Fibroblast of mammary gland (primary cell): ENCODE measurements around the gene PPT1.

Experiments
- DNase-seq: peaks from one replicate; pipeline ENCODE4 v3.0.0-alpha.2; 2010; ENCODE audit warnings: low read depth
- H3K4me3 ChIP-seq: 2 replicates; pipeline ENCODE4 v1.5.1; 2011; ENCODE audit warnings: low read depth, mild to moderate bottlenecking, low read length, moderate library complexity; ENCODE audit not compliant: control insufficient read depth
- CTCF ChIP-seq: conservative IDR thresholded peaks from 2 replicates; pipeline ENCODE4 v1.5.1; 2011; ENCODE audit warnings: low read depth, low read length, inconsistent platforms; ENCODE audit not compliant: control insufficient read depth, insufficient read depth

PPT1 gene

DNA sequence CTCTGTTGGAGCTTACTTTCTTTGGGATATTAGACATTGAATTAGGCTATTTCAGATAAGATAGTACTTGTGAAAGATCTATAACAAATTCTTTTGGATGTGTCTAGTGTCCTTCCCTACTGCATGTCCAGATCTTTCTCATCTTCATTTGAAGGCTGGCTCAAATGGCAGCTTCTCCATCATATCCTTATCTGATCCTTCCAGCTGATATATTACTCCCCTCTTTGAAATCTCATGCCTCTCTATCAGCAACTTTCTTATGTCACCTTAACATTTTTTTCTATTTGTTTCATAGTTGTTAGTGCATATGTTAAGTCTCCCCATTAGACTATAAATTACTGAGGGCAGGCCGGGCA lies 39.0 kb downstream of the PPT1 start:
- no peak for TF ChIP-seq CTCF
- no peak for DNase-seq
- H3K4me3 ChIP-seq: no peak overlapping the region

- TF ChIP-seq CTCF: no peak
- DNase-seq: no peak
- no peak overlapping the region for H3K4me3 ChIP-seq
Observed at GRCh38 chr1:40057310-40058030, 39.6 kb downstream of the PPT1 start.

DNA sequence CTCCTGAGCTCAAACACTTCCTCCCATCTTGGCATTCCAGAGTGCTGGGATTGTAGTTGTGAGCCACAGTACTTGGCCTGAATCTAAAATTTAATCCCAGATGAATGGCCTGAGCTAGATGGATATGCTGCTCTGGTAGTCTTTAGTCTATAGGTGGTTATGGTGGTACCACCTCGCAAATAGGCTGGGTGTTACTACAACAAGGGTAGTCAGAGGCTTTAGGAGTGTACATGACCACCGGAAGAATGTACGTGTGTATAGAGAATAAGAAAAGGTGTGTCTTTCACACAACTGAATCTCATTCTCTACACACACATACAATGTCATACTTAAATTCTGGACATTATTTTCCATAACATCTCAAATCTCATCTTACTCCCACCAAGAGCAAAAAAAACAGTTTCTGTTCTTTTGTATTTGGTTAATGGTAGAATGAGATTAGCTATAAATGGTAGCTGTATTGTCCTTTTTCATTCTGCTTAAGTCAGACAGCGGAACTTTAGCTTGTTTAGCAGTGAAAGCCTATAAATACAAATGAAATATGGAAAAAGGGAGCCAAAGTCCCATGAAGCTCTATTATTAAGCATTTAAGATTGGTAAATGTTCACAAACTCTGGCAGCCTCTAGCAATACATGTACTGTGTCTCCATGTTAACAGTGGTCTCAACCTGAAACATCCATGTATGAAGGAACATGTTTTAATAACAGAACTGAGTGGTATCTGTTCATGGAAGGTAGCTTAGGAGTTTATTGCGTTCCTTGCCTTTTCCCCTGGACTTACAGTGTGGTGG lies 40.3 kb downstream of the PPT1 start:
- no peak overlapping the region for H3K4me3 ChIP-seq
- no peak for TF ChIP-seq CTCF
- DNase-seq: no peak

GRCh38 chr1:40053138-40053887 lies 43.7 kb downstream of the PPT1 start:
- DNase-seq: no peak
- TF ChIP-seq CTCF: no peak
- no peak overlapping the region for H3K4me3 ChIP-seq

DNA sequence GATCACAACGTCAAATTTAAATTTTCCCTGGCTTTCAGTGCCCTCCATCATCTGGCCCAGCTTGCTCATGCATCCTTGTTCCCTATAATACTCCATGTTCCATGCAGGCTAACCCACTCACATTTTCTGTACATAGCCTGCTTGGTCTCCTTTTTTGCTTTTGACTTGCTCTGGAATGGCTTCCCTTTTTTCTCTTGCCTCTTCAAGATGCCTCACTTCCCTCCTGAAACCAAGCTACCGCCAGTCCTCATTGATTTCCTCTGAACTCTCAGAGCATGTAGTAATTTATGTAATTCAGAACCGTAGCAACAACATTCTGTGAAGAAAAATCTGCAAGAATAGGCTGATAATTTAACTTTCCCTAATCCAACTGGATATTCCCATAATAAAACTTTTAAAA lies 46.2 kb downstream of the PPT1 start:
- no peak for TF ChIP-seq CTCF
- no peak overlapping the region for H3K4me3 ChIP-seq

DNA sequence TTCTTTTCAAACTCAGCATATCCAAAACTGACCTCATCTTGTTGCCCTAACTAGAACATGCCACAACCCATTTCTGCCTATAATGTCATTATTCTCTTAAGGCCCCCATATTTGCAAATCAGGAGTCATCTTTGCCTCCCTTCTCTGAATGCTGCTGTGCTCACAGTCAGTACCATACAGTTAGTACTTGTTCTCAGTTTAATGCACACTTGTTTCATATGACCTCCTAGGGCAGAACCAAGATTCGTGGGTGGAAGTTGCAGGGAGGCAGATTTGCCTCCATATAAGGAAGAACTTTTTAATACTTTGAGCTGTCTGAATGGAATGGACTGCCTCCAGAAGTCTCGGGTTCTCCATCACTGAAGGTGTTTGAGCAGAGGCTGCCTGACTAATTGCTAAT lies 47.3 kb downstream of the PPT1 start:
- no peak for TF ChIP-seq CTCF
- no peak for DNase-seq
- no peak overlapping the region for H3K4me3 ChIP-seq

More for the DNA sequence above, 46.2 kb downstream of the PPT1 start:
- no peak for DNase-seq
